ENCODE measurements around the gene GALNT2.

GRCh38 chr1:230058626-230059025 lies 8.4 kb upstream of the GALNT2 start:
- no peak for TF ChIP-seq CTCF (IDR thresholded peaks at IDR 0.05; ENCODE audit: low read length)
- no peak for TF ChIP-seq EZH2 (optimal IDR thresholded peaks at IDR 0.05; ENCODE audit: low read depth, low read length)

Measured in MM.1S (cell line).